Astrocyte (in vitro differentiated cells and primary cell): Measurements from ENCODE around the gene ESYT1. TPM values are rescaled to one million over a fixed set of nuclear protein-coding genes. Genes with fewer than 3 reads are reported as not detected.
A peak's percentile ranks its signal among the peaks of the same experiment; 100 is the strongest.

Source experiments
- DNase-seq: peaks from one replicate; pipeline ENCODE4 v3.0.0-alpha.2; 2010; ENCODE audit warnings: low read depth
- FAIRE-seq: peaks from 2 replicates; lab custom pipeline; 2011; peaks lifted over from hg19 to GRCh38; lab: Jason Lieb, UNC
- H2AFZ ChIP-seq: 2 replicates; pipeline ENCODE4 v1.6.0; 2012; ENCODE audit warnings: low read depth, low read length, inconsistent platforms
- H3K27ac ChIP-seq: 2 replicates; pipeline ENCODE4 v1.5.1; 2011; ENCODE audit warnings: low read depth, low read length, inconsistent platforms
- H3K27me3 ChIP-seq: 2 replicates; pipeline ENCODE4 v1.6.0; 2011; ENCODE audit warnings: low read length, inconsistent platforms; ENCODE audit not compliant: insufficient read depth
- H3K36me3 ChIP-seq: 2 replicates; pipeline ENCODE4 v1.5.1; 2011; ENCODE audit warnings: low read length, inconsistent platforms; ENCODE audit not compliant: insufficient read depth
- H3K4me1 ChIP-seq: 2 replicates; pipeline ENCODE4 v1.5.1; 2011; ENCODE audit warnings: low read length, inconsistent platforms; ENCODE audit not compliant: insufficient read depth
- H3K4me2 ChIP-seq: 2 replicates; pipeline ENCODE4 v1.6.0; 2012; ENCODE audit warnings: low read length, inconsistent platforms
- H3K4me3 ChIP-seq: 2 replicates; pipeline ENCODE4 v1.5.1; 2011; ENCODE audit warnings: low read depth, mild to moderate bottlenecking, low read length, inconsistent platforms; ENCODE audit not compliant: insufficient read depth
- H3K79me2 ChIP-seq: 2 replicates; pipeline ENCODE4 v1.6.0; 2012; ENCODE audit warnings: mild to moderate bottlenecking, low read length, inconsistent platforms; ENCODE audit not compliant: insufficient read depth
- H3K9ac ChIP-seq: 2 replicates; pipeline ENCODE4 v1.6.0; 2012; ENCODE audit warnings: mild to moderate bottlenecking, low read length, inconsistent platforms
- H3K9me3 ChIP-seq: 2 replicates; pipeline ENCODE4 v1.5.1; 2012; ENCODE audit warnings: low read depth, mild to moderate bottlenecking, low read length, inconsistent platforms; ENCODE audit not compliant: insufficient read depth
- H4K20me1 ChIP-seq: 2 replicates; pipeline ENCODE4 v1.6.0; 2012; ENCODE audit warnings: low read length, inconsistent platforms; ENCODE audit not compliant: insufficient read depth
- H3K27ac Mint-ChIP-seq: one replicate; pipeline ENCODE4 v1.8.0; 2021; ENCODE audit warnings: mild to moderate bottlenecking, mixed read lengths; ENCODE audit not compliant: unreplicated experiment
- H3K27me3 Mint-ChIP-seq: one replicate; pipeline ENCODE4 v1.8.0; 2021; ENCODE audit warnings: low read depth, mixed read lengths; ENCODE audit not compliant: unreplicated experiment
- H3K36me3 Mint-ChIP-seq: one replicate; pipeline ENCODE4 v1.8.0; 2021; ENCODE audit warnings: low read depth, mixed read lengths; ENCODE audit not compliant: unreplicated experiment
- H3K4me1 Mint-ChIP-seq: one replicate; pipeline ENCODE4 v1.8.0; 2021; ENCODE audit warnings: low read depth, mixed read lengths; ENCODE audit not compliant: unreplicated experiment
- H3K4me3 Mint-ChIP-seq: one replicate; pipeline ENCODE4 v1.8.0; 2021; ENCODE audit warnings: mild to moderate bottlenecking, moderate library complexity, mixed read lengths; ENCODE audit not compliant: unreplicated experiment
- H3K9me3 Mint-ChIP-seq: one replicate; pipeline ENCODE4 v1.8.0; 2021; ENCODE audit warnings: mild to moderate bottlenecking, mixed read lengths; ENCODE audit not compliant: unreplicated experiment
- CTCF ChIP-seq: IDR thresholded peaks from 2 replicates; pipeline ENCODE4 v1.5.1; 2011; ENCODE audit warnings: low read depth, mild to moderate bottlenecking, inconsistent platforms, low read length, moderate library complexity; ENCODE audit not compliant: insufficient read depth
- EZH2 ChIP-seq: IDR thresholded peaks from 2 replicates; pipeline ENCODE4 v1.6.1; 2012; ENCODE audit warnings: mild to moderate bottlenecking, low read length, inconsistent platforms; ENCODE audit not compliant: insufficient read depth
- total RNA-seq: library from RNA; stranded (reverse); gene quantifications from 2 replicates; pipeline ENCODE4 v1.2.1, GENCODE V29; 2021

Gene ESYT1
- total RNA-seq, 1 donor from 2014 or later: 142 TPM

DNA sequence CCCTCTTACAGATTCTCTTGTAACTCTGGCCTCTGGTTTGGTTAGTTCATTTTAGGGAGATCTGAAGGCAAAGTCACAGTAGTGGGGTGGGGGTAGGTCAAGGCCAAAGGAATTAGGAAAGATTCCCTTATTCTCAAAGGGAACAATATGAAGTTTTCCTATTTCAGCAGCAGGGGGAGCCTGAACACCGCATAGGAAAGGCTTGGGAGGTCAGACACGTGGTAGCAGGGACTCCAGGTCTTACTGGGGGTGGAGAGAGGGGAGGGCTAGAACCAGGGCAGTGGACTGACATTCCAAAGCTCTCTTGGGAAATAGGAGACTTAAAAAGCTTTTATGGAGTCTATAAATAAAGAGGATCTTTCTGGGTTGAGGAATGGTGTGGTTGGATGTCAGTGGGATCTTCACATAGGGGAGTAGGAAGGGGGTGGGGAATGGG, 8.7 kb upstream of the ESYT1 start:
- Mint-ChIP-seq H3K9me3 (no peaks in the 10 kb centered on the region), H3K27me3 (no peaks in the 10 kb centered on the region), H3K4me1 (peaks cover 22% of the 10 kb centered on the region), H3K27ac (peak overlapping the region; percentile 93), H3K4me3 (peak overlapping the region; percentile 96), H3K36me3 (peaks cover 20% of the 10 kb centered on the region)
- Histone ChIP-seq H3K79me2 (peaks cover 27% of the 10 kb centered on the region), H3K4me1 (peaks cover 24% of the 10 kb centered on the region), H3K27me3 (no peaks in the 10 kb centered on the region), H3K9ac (peak overlapping the region; percentile 98), H3K36me3 (peaks cover 5% of the 10 kb centered on the region), H3K9me3 (no peaks in the 10 kb centered on the region), H3K27ac (peak overlapping the region; percentile 69), H4K20me1 (peaks cover 11% of the 10 kb centered on the region), H2AFZ (no peak overlapping the region), H3K4me2 (peak overlapping the region; percentile 98), H3K4me3 (peak overlapping the region; percentile 99)
- peak; percentile 82 for DNase-seq
- FAIRE-seq: no peak
- TF ChIP-seq CTCF (peak; percentile 74), EZH2 (no peak)

DNA sequence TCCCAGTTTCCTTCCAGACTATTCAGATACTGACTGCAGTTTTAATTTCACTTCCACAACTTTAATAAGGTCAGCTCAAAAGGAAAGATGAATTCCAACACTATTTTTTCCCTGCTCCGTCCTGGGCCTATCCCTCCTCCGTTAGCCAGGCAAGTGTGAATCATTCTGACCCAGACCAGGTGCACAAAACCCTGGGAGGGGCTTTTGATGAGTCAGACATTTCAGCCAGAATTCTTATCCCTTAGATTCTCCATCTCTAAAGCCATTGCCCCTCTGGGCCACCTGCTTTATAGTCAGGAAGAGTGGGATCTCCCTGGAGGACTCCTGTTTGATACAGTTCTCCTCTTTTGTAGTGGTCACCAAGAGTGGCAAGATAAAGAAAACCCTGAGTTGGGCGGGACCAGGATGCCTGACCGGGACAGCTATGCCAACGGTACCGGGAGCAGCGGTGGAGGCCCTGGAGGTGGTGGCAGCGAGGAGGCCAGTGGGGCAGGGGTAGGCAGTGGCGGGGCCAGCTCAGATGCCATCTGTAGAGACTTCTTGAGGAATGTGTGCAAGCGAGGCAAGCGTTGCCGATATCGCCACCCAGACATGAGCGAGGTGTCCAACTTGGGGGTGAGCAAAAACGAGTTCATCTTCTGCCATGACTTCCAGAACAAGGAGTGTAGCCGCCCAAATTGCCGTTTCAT, 7.8 kb upstream of the ESYT1 start:
- Histone ChIP-seq H3K9ac (peak overlapping the region; percentile 98), H3K79me2 (peaks cover 27% of the 10 kb centered on the region), H3K4me2 (peak overlapping the region; percentile 98), H3K9me3 (no peaks in the 10 kb centered on the region), H4K20me1 (peaks cover 11% of the 10 kb centered on the region), H3K4me1 (peaks cover 23% of the 10 kb centered on the region), H2AFZ (no peak overlapping the region), H3K4me3 (no peak overlapping the region), H3K27ac (peak overlapping the region; percentile 61), H3K36me3 (peaks cover 5% of the 10 kb centered on the region), H3K27me3 (no peaks in the 10 kb centered on the region)
- peaks cover 19% of the 10 kb centered on the region for H3K36me3 Mint-ChIP-seq
- DNase-seq: peak; percentile 38
- no peaks in the 10 kb centered on the region for H3K9me3 Mint-ChIP-seq
- TF ChIP-seq EZH2: no peak
- TF ChIP-seq CTCF: no peak
- no peak for FAIRE-seq
- H3K27me3 Mint-ChIP-seq: no peaks in the 10 kb centered on the region
- peak overlapping the region; percentile 74 for H3K27ac Mint-ChIP-seq
- H3K4me3 Mint-ChIP-seq: peak overlapping the region; percentile 96
- H3K4me1 Mint-ChIP-seq: peaks cover 22% of the 10 kb centered on the region
